ENCODE results near the gene AGPAT4.

AGPAT4 gene

DNA sequence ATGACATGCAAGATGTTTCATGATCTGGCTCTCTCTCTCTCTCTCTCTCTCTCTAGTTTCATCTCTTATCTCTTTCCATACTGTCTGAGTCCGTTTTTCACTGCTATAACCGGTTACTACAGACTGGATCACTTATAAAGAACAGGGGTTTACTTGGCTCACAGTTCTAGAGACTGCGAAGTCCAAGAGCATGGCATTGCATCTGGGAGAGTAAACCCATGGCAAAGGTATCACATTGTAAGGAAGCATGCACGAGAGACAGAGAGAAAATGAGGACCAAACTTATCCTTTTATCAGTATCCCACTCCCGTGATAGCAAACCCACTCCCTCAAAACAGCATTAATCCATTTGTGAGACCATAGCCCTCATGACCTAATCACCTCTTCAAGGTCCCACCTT lies 7.2 kb upstream of the AGPAT4 start:
- DNase-seq (ENCODE audit: low spot score): no peak

DNA sequence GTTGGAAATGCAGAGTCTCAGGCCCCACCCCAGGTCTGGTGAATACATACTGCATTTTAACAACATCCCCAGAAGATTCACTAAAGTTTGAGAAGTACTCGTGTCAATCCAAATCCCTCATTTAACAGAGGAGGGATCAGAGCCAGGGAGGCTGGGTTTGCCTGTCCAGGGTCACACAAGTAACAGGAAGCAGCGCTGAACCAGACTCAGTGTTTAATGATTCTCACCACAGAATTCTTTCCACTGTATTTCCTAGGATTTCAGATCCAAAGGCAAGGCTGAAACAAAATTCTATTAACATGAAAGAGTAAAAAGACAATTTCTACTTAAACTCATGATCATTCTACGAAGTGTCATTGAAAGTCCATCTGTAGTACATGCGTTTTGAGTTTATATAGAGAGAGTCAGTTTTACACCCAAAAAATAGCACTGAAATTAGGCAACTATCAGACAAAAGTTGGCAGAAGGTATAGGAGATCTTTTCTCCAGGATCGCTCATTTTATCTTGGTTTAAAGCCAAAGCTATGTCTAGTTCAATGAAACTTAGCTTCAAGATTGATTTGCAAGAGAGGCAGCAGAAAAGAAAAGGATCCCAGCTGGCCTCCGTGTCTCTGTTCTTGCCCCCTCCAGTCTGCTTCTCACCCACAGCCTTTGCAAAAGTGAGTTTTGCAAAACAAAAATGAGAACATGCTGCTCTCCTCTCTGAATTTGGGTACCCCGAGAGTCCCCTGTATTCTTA lies 6.0 kb upstream of the AGPAT4 start:
- no peak for DNase-seq (ENCODE audit: low spot score)

DNA sequence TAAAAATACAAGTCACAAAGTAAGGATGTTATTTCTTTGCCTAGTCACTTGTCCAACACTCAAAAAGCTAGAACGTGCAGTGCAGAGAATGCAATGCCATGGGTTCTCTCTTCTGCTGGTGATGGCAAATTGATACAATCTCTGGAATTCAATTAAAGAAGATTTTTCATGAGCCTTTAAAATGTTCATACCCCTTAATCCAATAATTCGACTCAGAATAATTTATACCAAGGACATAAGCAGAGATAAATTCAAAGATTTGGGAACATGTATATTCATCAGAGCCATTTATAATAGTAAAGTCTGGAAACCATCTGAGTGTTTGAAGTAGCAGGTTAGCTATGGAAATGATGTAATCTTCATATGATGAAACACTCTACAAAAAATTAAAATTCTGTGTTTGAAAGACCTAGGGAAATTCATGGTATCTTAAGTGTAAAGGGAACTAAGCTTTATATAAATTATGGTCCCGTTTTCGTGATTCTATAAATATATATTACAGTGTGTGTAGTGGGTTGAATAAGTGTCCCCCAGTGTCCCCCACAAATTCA lies 2.8 kb upstream of the AGPAT4 start:
- no peak for DNase-seq (ENCODE audit: low spot score)

DNA sequence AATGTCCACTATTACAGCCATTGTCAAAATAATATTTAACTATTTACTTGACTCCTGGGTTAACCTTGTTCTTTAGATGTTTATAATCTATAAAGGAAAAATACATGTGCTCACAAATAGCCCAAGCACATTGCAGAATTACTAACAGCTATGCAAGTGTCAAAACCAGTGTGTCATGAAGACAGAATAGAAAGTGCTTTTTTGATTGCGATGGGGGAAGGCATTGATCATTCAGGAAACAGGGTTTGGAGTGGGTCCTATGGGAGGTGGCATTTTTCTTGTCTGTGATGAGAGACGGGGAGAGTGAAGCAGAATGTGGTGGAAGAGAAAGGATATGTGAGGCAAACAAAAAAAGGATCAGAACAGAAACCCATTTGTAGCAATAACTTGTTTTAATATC lies 1.0 kb upstream of the AGPAT4 start:
- no peak for DNase-seq (ENCODE audit: low spot score)

DNA sequence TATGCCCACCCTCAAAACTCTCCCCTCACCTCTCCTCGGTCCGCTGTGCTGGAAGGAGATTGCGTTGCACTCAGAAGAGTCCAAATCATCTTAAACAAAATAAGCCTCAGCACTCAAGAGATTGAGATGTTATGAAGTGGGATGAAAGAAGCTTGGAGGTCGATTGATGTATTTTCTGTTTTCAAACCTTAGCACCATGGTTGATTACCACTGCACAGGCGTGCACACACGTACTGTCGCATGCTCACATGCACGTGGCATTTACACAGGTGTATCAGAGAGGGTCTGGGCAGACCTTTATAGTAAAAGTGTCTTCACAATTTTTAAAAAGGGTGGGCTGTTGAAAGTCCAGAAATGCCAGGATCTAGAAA lies 612 bp upstream of the AGPAT4 start:
- no peak for DNase-seq (ENCODE audit: low spot score)

DNA sequence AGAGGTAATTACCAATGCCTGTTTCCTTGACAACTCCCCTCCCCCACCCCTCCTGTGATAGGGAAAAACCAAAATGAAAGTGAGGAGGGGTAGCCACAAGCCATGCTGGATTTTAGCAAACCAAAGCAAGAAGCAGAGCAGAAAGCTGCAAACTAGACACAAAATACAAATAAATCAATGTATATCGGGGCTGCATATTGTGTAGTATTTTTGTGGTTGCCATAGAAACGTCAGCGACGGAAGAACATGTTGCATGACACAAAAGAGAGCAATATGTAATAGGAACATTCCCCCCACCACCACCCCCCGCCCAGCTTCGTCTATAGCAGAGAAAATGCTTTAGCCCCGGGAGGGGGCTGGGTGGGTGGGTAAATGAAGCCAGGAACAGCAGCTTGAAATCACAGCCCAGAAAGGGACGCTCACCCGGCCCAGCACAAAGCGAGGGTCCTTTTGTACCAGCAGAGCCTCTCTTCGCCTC lies 548 bp downstream of the AGPAT4 start:
- peak; percentile 40 for DNase-seq (ENCODE audit: low spot score)

DNA sequence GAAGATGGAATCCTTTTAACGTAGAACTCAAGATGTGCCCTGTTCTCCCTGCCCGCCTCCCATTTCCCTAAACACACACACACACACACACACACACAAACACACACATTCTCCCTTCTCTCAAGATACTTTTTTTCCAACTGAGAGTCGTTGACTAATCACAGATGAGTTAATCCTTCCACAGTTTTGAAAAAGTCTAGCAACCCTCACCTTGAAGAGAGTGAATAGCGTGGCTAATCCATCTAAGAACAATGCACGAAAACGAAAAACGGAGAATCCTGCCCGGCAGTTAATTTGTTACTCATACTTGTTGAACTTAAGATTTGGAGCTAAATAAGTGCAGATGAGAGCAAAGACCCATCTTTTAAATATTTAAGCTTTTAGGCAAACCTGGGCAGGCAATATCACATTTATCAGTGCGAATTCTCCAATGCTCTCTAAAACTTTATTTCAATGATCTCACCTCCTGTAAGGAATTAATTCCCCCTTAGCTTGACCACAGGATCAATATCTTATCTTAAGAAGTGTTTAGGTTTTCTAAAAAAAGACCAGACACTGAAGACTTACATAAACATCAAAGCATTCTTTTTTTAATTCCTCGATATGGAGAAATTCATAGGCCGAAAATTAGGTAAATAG lies 1.1 kb downstream of the AGPAT4 start:
- DNase-seq (ENCODE audit: low spot score): no peak

DNA sequence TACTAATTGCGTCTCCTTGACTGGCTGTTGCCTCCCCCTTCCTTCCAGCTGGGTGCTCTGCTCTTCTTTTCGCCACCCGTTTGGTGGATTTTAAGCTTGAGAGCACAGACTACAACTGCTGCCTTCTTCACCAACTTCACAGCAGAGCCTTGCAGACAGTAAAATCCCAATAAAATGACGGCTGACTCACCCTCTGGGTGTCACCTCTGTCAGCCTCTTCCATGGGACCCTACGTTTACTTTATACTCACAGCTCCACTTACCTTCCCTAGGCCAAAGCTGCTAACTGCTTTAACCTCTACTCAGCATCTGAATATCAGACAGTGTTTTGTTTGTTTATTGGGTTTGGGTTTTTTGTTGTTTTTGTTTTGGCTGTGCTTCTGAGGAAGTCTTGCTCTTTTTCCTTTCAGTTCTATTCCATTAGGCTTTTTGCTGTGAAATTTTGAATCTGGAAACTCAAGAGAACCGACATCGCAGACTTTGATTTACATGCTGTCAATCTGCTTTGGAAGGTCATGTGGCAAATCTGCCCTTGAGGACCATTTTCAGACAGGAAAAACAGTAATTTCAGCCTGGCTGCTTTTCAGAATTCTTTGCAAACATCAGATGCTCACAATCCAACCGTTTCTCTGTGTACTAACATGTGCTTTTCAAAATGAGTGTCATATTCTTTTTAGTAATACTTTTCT lies 2.4 kb downstream of the AGPAT4 start:
- DNase-seq (ENCODE audit: low spot score): no peak

DNA sequence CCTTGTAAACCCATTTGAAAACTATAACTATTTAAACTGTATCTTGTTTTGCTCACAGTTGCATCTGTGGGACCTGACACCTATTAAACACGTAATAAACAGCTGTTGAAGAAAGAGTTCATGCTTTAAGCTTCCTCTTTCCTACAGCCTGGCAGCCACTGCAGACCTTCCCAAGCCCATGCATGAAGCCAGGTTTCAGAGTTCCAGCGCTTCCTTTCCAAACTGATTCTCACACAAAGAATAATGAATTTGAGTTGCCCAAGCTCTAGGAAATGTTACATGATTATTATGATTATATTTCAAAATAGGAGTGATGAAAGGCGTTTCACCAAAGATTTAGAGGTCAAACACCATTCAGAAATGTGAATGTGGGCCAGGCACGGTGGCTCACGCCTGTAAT lies 3.7 kb downstream of the AGPAT4 start:
- DNase-seq (ENCODE audit: low spot score): no peak

DNA sequence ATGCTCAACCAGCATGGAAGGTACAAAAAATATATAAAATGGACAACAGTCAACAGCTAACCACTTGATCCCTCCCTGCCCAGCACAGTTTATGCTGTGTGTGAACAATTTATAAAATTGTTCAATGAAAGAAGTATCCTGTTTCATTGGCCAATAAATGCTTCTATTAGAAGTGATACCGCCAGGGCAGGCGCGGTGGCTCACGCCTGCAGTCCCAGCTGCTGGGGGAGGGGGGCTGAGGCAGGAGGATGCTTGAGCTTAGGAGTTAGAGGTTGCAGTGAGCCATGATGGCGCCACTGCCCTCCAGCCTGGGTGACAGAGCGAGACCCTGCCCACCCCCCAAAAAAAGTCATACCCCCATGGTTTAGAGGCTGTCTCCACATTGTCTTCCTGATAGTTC lies 4.6 kb downstream of the AGPAT4 start:
- no peak for DNase-seq (ENCODE audit: low spot score)

DNA sequence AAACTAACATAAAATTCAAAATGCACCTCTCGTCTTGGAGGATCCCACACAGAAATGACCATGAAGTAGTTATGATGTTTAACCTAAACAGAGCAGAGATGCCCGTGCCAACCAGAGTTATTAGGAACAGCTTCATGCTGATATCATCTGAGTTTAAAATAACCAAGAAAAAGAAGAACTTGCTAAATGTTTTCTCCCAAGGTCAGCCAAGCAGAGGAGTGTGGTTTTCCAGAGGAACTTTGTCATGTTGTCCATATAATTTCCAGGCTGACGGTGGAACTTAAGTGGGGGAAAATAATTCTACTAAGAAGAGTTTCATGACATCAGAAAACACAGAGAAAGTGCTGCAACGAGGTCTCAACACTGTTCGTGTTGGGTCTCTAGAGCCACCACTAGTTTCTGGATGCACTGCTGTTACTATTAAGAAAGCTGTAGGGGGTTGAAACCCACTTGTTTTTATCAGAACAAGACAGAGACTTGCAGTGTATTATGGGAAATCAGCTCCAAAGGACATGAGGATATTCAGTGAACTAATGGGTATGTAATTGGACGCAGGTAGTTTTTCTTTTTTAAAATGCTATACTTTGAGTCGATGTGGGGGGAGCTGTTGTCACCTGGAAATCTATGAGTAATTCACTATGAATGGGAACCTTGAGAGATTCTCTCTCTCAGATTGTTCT lies 5.2 kb downstream of the AGPAT4 start:
- peak; percentile 29 for DNase-seq (ENCODE audit: low spot score)

DNA sequence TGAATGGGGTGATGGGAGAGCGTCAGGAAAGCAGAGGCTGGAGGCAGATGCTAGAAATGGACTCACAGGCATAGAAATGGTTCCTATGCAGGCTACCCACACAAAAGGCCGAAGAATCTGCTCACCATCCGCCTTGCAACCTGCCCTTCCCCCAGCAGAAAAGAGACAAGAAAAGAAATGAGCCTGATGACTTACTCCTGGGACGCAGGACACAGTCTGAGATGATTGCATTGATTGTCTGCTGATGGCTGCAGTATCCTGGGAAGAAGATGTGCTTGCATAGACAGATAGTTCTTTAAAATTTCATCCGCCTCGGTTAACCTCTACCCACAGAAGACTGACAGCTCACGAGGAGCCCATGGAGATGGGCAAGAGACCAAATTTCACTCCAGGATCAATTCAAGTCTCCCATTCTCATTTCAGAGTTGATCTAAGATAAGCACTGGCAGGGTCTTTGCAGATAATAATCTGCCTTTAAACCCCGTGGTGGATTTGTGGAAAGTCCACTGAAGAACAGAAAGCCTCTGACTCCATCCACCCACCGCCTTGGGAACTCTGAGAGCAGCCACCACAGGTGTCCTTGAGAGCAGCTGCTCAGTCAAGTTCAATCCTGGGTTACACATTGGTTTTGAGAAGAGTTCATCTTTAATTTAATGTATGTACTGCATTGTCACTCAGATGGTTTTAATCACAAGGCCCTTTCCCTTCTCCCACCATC lies 7.2 kb downstream of the AGPAT4 start:
- DNase-seq (ENCODE audit: low spot score): no peak

DNA sequence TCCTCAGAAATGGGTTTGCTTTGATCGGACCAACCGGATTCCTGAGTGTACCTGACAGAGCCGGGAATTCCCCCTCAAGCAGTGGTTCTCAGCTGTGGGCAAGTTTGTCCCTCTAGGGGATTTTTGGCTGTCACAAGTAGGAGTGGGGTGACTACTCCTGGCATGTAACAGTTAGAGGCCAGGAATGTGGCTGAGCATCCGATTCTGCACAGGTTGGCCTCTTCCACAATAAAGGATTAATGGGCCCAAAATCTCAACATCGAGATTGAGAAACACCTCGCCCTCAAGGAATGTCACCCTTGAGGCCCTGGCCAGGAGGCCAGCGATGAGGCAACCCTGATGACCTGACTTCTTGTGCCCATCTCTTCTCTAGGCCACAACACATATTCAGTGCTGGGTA lies 7.9 kb downstream of the AGPAT4 start:
- no peak for DNase-seq (ENCODE audit: low spot score)

DNA sequence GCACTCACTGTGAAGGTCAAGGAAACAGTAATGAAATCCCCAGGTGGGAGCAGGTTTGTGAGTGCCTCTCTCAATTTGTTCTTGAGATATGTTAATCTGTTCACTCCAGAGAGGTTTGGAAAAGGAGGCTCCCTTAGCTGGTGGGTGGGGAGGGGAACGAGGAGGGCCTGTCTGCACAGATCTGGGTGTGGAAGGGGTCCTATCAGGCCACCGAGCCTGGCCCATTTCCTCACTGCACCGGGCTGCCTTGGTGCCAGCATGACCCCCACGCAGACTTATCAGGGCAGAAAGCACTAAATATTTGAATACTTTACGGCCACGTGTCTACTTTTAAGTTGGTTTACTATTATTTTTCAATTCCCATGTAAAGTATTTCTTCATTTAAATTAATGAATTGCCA lies 8.3 kb downstream of the AGPAT4 start:
- DNase-seq (ENCODE audit: low spot score): peak; percentile 78

DNA sequence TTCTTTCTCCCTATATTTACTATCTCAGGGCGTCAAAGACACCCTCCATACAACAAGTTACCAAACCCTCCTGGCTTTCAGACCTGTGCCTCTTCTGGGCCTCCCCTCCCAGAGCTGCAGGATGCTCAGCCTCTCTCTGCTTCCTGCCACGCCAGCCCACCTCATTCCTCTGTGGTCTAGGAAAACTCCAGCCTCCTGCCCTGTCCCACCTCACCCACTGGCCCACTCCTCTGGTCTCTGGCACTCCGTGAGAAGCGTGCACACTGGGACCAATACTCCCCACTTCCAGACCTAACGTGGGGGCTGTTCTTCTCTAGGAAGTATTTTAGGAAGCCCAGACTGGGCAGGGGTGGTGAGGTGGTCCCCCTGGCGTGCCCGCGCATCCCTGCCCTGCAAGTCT lies 9.7 kb downstream of the AGPAT4 start:
- DNase-seq (ENCODE audit: low spot score): no peak

DNA sequence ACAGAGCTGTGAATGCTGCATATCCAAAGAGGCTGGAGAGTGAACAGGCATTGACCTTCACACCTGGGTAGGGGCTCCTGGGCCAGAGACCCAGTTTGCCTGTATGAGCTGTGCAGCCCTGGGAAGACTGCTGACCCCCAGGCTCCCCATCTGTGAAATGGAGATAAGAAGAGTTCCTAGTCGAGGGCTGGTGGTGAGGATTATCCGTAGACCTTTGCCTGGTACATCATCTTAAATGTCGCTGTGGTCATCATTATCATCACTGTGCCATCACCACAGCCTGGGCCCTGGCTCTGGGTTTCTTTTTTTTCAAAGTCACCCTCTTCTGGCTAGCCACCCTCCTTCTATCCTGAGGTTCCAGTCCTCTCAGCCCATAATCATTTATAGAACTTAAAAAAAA lies 12.0 kb downstream of the AGPAT4 start:
- DNase-seq (ENCODE audit: low spot score): peak; percentile 63

DNA sequence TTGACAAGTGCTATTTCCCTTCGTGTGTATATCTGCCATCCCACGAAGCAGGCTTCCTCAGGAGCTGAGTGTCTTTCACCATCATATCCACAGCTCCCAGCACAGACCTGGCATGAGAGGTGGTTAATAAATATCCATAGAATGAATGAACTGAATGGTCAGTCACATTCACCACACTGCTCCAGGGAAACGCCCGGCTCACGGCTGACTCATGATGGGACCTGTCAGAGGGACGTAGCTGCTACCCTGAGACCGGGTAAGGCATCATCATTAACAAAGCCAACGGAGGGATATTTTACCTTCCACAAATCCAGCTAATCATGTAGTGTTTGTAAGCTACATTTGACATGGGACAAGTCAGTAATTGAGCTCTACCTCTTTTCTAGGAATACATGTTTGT lies 12.5 kb downstream of the AGPAT4 start:
- DNase-seq (ENCODE audit: low spot score): no peak

DNA sequence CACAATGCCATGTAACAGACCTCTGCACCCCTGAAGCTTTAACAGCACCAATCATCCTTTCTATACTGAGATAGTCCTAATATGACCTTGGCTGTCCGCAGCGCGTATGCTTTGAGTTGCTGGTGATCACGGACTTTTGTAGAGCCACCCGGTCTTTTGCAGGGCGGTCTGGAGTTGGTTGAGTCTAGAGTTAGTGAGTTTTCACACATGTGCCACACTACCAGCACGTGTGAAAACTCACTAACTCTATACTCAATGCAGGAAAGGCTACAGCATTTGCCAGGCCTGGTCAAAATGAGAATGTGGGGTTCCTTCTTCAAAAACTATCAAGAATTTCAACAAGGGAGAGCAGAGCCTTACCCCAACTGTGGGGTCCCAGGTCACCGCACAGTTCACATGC lies 14.6 kb downstream of the AGPAT4 start:
- DNase-seq (ENCODE audit: low spot score): no peak

DNA sequence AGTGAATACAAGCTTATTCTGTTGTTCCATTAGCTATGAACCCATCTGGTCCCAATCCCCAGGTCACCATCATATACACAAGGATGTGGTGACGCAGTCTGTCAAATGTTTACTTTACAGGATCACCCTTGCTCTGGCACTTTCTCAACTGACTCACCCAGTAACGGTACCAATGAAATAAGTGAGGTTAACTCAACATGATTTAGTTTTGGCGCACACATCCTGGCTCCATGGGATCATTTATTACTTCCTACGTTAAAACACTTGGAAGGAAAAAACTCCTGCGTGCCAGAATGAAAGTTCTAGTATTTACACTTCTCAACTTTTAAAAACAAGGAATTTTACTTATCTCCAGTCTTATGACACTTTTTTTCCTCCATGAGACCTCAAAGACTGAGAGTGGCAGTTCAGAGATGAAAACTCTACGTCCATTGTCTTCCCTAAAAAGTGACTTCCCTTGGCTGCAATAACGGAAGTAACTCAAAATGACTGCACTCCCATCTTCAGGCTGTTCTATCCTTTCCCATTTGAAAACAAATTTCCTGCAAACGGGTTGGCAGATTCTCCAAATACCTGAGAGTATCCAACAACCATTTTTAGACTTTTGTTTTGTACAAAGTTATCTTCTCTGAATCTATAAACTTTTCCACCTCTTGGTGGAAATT lies 15.9 kb downstream of the AGPAT4 start:
- DNase-seq (ENCODE audit: low spot score): no peak

DNA sequence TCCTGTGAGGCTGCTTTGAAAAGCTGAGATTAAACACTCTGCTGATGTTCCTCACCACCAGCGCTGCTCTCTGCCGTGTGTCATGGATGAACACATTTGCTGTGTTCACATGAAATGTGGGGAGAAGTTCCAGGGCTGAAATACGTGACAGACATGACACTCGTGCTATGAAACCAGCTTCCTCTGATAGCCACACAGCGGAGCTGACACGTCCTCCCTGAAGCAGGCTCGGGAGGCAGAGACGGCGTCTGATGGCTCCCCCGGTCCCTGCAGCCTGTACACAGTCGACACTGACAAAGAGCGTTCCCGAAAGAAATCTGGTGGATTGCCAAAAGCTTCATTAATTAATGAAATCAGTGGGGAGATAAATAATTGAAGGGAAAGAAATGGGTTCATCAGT lies 17.5 kb downstream of the AGPAT4 start:
- no peak for DNase-seq (ENCODE audit: low spot score)

DNA sequence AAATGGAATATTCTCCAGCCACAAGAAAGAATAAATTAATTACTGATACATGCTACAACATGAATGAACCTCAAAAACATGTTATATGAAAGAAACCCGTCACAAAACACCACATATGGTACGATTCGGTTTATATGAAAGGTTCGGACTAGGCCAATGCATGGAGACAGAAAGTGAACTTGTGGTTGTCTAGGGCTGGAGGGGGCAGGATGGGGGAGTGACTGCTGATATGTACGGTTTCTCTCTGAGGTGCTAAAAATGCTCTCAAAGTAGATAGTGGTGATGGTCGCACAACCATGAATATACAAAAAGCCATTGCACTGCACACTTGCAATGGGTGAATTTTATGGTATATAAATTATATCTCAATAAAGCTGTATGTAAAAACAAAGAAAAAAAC lies 18.3 kb downstream of the AGPAT4 start:
- DNase-seq (ENCODE audit: low spot score): no peak

Measured in hematopoietic multipotent progenitor cell treated with erythropoietin and hydrocortisone succinate and interleukin-3 and kit ligand, for 15 days (in vitro differentiated cells).